ENCODE data around the gene RAB11FIP3. TPM values are rescaled to one million over a fixed set of nuclear protein-coding genes. Genes with fewer than 3 reads are reported as not detected.

Gene RAB11FIP3
- total and polyA plus RNA-seq, 9 of the 15 experiments (the other 6 are each of a cell fraction or from before 2014, with no cell fraction given): 0.46 to 13.1 (median 4.3) TPM

DNA sequence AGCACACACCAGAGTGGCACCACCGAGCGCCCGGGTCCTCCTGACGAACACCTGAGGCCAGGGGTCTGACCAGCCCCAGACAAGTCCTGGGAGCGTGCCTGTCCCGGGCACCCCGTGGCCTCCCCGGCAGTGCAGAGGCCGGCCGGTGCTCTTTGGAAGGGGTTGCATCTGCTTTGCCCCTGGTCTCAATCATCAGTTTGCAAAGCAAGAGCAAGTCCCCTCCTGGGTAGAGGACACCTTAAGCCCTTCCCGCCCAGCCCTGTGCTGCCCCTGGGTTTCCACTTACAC, 90.4 kb downstream of the RAB11FIP3 start (continued):
- TF ChIP-seq, protein P1, sequence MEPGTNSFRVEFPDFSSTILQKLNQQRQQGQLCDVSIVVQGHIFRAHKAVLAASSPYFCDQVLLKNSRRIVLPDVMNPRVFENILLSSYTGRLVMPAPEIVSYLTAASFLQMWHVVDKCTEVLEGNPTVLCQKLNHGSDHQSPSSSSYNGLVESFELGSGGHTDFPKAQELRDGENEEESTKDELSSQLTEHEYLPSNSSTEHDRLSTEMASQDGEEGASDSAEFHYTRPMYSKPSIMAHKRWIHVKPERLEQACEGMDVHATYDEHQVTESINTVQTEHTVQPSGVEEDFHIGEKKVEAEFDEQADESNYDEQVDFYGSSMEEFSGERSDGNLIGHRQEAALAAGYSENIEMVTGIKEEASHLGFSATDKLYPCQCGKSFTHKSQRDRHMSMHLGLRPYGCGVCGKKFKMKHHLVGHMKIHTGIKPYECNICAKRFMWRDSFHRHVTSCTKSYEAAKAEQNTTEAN (CRISPR knock-in tag; IDR thresholded peaks at IDR 0.05): no peak
- TF ChIP-seq, protein P2, sequence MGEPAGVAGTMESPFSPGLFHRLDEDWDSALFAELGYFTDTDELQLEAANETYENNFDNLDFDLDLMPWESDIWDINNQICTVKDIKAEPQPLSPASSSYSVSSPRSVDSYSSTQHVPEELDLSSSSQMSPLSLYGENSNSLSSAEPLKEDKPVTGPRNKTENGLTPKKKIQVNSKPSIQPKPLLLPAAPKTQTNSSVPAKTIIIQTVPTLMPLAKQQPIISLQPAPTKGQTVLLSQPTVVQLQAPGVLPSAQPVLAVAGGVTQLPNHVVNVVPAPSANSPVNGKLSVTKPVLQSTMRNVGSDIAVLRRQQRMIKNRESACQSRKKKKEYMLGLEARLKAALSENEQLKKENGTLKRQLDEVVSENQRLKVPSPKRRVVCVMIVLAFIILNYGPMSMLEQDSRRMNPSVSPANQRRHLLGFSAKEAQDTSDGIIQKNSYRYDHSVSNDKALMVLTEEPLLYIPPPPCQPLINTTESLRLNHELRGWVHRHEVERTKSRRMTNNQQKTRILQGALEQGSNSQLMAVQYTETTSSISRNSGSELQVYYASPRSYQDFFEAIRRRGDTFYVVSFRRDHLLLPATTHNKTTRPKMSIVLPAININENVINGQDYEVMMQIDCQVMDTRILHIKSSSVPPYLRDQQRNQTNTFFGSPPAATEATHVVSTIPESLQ (CRISPR knock-in tag; IDR thresholded peaks at IDR 0.05): no peak
- TF ChIP-seq KAT8 (IDR thresholded peaks at IDR 0.05; ENCODE audit: low read depth) (no peak), ZNF175 (CRISPR knock-in tag; IDR thresholded peaks at IDR 0.05; ENCODE audit: low read depth) (no peak), MCM5 (IDR thresholded peaks at IDR 0.05; ENCODE audit: low read depth) (no peak), GABPB2 (CRISPR knock-in tag; conservative IDR thresholded peaks at IDR 0.05) (no peak), RBBP5 (IDR thresholded peaks at IDR 0.05; ENCODE audit: borderline replicate concordance, insufficient read depth, low read length, poor library complexity, severe bottlenecking) (no peak), RBM39 (optimal IDR thresholded peaks at IDR 0.05; ENCODE audit: low read depth, low read length) (no peak), KDM2B (CRISPR knock-in tag; IDR thresholded peaks at IDR 0.05) (no peak), ZNF354B (CRISPR knock-in tag; IDR thresholded peaks at IDR 0.05) (no peak), ELF4 (CRISPR knock-in tag; IDR thresholded peaks at IDR 0.05) (no peak), ADNP (tag; IDR thresholded peaks at IDR 0.05) (no peak), RAD51 (IDR thresholded peaks at IDR 0.05; ENCODE audit: borderline replicate concordance, low read depth) (no peak)
- TF ChIP-seq, protein P3, sequence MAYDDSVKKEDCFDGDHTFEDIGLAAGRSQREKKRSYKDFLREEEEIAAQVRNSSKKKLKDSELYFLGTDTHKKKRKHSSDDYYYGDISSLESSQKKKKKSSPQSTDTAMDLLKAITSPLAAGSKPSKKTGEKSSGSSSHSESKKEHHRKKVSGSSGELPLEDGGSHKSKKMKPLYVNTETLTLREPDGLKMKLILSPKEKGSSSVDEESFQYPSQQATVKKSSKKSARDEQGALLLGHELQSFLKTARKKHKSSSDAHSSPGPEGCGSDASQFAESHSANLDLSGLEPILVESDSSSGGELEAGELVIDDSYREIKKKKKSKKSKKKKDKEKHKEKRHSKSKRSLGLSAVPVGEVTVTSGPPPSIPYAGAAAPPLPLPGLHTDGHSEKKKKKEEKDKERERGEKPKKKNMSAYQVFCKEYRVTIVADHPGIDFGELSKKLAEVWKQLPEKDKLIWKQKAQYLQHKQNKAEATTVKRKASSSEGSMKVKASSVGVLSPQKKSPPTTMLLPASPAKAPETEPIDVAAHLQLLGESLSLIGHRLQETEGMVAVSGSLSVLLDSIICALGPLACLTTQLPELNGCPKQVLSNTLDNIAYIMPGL (CRISPR knock-in tag; IDR thresholded peaks at IDR 0.05): no peak

All from K562 (cell line).